ENCODE results near the gene ITPKB. TPM values are rescaled to one million over a fixed set of nuclear protein-coding genes. Genes with fewer than 3 reads are reported as not detected.

The ITPKB gene
- total RNA-seq, 1 donor, result 7.5 TPM

GRCh38 chr1:226692823-226693222, 46.3 kb downstream of the ITPKB start:
- H3K4me3 ChIP-seq (ENCODE audit: low read depth, low read length), result no peak overlapping the region
- TF ChIP-seq, protein P1, sequence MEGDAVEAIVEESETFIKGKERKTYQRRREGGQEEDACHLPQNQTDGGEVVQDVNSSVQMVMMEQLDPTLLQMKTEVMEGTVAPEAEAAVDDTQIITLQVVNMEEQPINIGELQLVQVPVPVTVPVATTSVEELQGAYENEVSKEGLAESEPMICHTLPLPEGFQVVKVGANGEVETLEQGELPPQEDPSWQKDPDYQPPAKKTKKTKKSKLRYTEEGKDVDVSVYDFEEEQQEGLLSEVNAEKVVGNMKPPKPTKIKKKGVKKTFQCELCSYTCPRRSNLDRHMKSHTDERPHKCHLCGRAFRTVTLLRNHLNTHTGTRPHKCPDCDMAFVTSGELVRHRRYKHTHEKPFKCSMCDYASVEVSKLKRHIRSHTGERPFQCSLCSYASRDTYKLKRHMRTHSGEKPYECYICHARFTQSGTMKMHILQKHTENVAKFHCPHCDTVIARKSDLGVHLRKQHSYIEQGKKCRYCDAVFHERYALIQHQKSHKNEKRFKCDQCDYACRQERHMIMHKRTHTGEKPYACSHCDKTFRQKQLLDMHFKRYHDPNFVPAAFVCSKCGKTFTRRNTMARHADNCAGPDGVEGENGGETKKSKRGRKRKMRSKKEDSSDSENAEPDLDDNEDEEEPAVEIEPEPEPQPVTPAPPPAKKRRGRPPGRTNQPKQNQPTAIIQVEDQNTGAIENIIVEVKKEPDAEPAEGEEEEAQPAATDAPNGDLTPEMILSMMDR (IDR thresholded peaks at IDR 0.05; ENCODE audit: insufficient read depth, low read length), result no peak
- DNase-seq (ENCODE audit: low read depth), result no peak

DNA sequence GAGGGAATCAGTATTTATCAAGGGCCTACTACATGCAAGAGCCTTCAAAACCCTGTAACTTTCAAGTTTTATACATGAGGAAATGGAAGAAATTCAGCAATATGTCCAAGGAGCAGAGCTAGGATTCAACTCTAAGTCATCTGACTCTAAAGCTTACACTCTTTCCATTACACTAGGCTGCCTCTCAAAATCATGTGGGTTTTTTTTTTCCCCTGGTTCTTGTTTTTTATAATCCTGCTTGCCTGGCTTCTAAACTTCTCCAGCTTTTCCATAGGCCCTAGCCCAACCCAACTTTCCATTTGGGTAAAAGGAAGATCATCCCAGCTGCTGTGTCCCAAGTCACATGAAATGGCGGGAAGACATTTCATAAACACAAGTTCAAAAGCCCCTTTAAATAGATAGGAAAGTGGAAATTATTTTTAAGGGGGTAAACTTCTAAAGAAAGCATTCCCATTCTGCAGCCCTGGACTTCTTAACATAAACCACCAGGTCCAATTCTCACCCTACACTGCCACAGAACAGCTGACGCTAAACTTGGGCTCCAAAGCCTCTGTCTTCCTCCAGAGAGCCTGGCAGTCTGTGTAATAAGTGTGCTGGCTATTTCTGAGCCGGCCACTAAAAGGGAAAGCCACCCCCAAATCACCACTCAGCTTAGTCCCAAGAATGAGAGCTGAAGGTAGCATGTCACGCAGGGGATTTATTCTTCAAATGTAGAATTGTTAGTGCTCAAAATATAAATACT, 46.9 kb downstream of the ITPKB start:
- no peak for DNase-seq (ENCODE audit: low read depth)
- H3K4me3 ChIP-seq (ENCODE audit: low read depth, low read length), result no peak overlapping the region
- TF ChIP-seq, protein P1 (IDR thresholded peaks at IDR 0.05; ENCODE audit: insufficient read depth, low read length), result no peak

DNA sequence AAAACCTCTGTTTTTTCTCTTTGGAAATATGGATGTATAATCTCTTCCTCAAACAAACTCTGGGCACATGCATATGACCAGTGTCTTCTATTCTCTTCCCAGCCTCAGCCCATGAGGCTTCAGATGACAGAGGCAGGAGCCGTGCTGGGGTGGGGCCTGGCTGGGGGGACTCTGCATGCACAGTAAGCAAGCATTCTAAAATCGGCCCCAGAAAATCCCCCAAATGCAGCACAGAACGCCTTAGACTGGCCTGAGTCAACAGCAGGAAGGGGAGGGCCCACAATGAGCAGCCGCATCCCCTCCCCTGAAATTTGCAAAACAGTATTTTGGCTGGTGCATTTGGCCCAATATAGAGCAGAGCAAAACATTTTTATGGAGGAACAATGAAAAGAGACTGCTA, 47.8 kb downstream of the ITPKB start:
- no peak for DNase-seq (ENCODE audit: low read depth)
- H3K4me3 ChIP-seq (ENCODE audit: low read depth, low read length), result no peak overlapping the region
- TF ChIP-seq, protein P1 (IDR thresholded peaks at IDR 0.05; ENCODE audit: insufficient read depth, low read length), result no peak

DNA sequence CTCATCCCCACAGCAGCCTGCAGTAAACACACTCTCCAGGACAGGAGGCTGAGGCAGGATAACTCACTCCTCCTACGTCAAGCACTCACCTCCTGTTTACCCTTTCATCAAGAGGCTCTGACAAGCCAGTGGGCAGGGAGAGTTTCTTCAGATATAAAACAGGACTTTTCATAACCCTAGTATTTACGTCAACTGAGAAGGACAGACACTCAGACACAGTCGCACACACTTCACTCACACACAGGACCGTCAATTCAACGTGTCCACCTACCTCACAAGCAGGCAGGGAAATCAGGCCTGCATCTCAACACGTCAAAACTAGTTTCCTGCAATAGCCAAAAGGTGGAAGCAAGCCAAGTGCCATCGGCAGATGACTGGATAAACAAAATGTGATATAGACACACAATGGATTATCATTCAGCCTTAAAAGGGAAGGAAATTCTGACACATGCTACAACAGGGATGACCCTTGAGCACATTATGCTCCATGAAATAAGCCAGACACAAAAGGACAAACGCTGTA, 48.6 kb downstream of the ITPKB start:
- H3K4me3 ChIP-seq (ENCODE audit: low read depth, low read length), result no peak overlapping the region
- TF ChIP-seq, protein P1 (IDR thresholded peaks at IDR 0.05; ENCODE audit: insufficient read depth, low read length), result no peak
- DNase-seq (ENCODE audit: low read depth), result no peak

DNA sequence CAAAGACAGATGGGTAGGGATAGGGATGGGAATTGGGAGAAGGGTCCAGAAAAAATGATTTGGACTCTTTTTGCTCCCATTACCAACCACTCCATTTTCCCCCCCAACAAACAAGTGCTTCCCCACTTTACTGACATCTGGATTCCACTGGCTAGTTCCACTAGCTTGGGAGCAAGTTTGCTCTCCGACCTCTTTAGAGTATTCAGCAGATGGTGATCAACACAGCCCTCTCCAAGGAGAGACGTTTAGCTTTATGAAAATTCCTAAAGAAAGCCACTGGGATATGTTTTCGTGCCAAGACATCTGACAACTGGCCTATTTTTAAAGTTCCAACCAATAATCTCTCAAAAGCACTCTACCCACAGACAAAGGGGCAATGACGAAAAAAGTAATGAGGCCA, 50.3 kb downstream of the ITPKB start:
- TF ChIP-seq, protein P1 (IDR thresholded peaks at IDR 0.05; ENCODE audit: insufficient read depth, low read length), result no peak
- H3K4me3 ChIP-seq (ENCODE audit: low read depth, low read length), result no peak overlapping the region
- DNase-seq (ENCODE audit: low read depth), result no peak

DNA sequence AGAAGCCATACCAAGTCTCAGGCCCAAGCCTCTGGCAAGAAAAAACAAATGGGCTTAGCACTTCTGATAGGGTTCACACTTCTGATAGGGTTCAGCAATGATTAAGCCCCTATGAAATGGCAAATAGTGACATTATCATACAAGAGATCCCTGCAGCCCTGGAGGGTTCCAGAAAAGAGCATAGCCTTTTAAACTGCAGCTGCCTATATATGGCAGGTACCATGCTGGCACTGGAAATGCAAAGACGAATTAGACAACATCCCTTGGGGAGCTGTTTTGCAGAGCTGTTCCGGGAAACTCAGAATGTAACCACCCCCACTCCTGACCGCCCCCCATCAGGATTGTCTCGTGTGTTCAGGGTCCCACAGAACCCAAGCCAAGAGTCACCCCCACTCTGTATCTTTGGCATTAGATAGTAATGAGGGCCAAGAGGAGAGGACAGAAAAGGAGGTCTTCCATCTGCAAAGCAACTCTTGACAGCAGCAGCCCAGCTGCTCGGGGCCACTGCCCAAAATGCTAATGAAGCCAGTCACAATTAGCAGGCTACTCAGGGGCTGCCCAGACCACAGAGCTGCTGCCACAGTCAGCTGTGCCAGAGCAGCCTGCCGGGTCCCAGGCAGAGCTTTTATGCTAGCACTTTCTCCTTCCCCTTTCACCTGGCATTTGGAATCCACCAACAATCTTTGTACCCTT, 50.9 kb downstream of the ITPKB start:
- DNase-seq (ENCODE audit: low read depth), result no peak
- TF ChIP-seq, protein P1 (IDR thresholded peaks at IDR 0.05; ENCODE audit: insufficient read depth, low read length), result no peak
- no peak overlapping the region for H3K4me3 ChIP-seq (ENCODE audit: low read depth, low read length)

Measured in fibroblast of the aortic adventitia (primary cell).